Left kidney (tissue), 2 donors: ENCODE measurements around the gene RLN3. TPM values are rescaled to one million over a fixed set of nuclear protein-coding genes. Genes with fewer than 3 reads are reported as not detected.
A peak's percentile ranks its signal among the peaks of the same experiment; 100 is the strongest.
"Not testable (repeated sequence)": the region's sequence is repeated elsewhere in the genome, so short reads cannot be mapped to it uniquely, and the experiment has no call there.

Experiments used
- DNase-seq: peaks from one replicate; pipeline ENCODE4 v3.0.0-alpha.2; 2013
- polyA plus RNA-seq: library from polyadenylated mRNA; unstranded; fragments of 120-200 nt; gene quantifications from one replicate; pipeline ENCODE4 v1.2.1, GENCODE V29; 2013; ENCODE audit not compliant: insufficient read length

Gene RLN3
- polyA plus RNA-seq, 1 donor = not detected

DNA sequence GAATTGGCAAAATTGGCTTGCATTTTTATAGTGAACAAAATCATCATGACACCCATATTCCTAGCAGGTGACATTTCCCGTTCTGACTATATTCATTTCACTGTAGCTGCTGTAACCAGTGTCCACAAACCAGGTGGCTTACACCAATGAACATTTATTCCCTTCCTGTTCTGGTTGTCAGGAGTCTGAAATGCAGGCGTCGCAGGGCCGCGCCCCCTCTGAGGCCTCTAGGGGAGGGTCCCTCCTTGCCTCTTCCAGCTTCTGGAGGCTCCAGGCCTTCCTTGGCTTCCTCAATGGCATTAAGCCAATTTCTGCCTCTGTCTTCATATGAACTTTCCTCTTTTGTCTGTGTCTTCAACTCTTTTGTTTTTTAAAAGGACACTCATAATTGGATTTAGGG lies 6.5 kb upstream of the RLN3 start:
- no peak for DNase-seq

DNA sequence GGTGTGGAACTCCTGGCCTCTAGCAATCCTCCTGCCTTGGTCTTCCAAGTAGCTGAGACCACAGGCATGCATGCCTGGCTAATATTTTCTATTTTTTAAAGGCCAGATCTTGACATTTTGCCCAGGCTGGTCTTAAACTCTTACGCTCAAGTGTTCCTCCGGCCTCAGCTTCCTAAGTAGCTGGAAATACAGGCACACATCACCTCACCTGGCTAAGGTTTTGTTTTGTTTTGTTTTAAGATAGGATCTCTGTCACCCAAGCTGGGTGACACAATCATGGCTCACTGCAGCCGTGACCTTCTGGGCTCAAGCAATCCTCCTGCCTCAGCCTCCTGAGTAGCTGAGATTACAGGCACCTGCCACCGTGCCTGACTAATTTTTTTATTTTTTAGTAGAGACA lies 5.5 kb upstream of the RLN3 start:
- no peak for DNase-seq

DNA sequence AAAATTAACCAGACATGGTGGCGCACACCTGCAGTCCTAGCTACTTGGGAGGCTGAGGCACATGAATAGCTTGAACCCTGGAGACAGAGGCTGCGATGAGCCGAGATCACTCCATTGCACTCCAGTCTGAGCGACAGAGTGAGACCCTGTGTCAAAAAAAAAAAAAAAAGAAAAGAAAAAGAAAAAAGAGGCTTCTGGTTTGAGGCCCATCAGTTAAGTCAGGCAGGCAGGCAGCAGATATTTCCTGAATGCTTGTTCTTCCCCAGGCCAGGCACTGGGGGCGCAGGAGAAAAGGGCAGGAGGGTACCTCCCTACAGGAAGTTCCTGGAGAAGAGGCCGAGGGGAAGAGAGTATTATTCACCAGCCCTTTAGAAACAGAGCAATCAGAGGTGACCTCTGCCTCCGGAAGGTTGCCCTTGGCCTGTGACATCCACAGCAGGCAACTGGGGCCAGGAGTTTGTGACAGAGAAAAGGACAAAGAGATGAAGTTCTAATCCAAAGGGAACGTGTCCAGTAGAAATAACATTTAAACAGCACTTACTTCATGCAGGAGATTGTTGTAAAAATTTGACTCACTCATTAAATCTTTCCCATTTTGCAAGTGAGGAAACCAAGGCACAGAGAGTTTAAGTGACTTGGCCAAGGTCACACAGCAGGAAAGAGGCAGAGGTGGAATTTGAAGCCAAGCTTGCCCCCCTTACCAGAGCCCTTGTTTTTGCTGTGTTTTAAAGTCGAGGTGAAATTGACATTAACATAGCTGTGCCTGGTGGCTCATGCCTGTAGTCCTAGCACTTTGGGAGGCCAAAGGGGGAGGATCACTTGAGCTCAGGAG lies 4.3 kb upstream of the RLN3 start:
- DNase-seq = no peak

DNA sequence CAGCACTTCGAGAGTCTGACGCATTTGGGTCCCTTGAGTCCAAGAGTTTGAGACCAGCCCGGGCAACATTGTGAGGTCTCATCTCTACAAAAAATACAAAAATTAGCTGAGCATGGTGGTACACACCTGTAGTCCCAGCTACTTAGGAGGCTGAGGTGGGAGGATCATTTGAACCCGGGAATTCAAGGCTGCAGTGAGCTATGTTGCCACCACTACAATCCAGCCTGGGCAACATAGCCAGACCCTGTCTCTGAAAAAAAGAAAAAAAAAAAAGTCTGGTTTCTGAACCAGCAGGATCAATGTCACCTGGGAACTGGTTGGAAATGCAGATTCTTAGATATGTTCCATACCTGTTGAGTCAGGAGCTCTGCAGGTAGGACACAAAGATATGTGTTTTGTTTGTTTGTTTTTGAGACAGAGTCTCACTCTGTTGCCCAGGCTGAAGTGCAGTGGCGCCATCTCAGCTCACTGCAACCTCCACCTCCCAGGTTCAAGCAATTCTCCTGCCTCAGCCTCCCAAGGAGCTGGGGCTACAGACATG lies 1.2 kb upstream of the RLN3 start:
- not testable (repeated sequence) for DNase-seq

DNA sequence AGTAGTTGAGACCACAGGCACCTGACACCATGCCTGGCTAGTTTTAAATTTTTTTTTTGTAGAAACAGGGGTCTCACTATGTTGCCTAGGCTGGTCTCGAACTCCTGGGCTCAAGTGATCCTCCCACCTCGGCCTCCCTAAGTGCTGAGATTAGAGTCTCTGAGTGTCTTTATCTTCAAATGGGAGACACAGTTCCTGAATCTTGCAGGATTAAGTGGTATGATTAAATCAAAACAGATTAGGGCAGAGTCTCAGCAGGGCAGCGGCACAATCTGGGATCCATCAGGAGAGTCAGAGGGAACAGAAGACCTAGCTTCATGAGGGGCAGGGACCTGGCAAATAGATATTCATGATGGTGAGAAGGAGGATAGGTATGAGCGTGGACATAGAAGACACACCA lies 953 bp downstream of the RLN3 start:
- DNase-seq = no peak

DNA sequence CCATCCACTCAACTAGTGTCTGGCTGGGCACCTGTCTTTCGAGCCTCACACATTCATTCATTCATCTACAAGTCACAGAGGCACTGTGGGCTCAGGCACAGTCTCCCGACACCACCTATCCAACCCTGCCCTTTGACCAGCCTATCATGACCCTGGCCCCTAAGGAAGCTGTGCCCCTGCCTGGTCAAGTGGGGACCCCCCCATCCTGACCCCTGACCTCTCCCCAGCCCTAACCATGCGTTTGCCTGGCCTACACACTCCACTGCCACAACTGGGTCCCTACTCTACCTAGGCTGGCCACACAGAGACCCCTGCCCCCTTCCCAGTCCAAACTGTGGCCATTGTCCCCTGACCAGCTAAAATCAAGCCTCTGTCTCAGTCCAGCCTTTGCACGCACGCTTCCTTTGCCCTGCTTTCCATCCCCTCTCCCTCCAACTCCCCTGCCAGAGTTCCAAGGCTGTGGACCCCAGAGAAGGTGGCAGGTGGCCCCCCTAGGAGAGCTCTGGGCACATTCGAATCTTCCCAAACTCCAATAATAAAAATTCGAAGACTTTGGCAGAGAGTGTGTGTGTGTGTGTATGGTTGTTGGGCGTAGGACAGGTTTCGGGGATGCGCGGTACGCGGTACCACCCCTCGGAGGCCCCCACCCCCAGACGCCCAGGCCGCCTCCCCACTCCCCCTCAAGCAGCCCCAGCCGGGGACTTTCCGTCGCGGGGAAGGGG lies 3.2 kb downstream of the RLN3 start:
- no peak for DNase-seq

DNA sequence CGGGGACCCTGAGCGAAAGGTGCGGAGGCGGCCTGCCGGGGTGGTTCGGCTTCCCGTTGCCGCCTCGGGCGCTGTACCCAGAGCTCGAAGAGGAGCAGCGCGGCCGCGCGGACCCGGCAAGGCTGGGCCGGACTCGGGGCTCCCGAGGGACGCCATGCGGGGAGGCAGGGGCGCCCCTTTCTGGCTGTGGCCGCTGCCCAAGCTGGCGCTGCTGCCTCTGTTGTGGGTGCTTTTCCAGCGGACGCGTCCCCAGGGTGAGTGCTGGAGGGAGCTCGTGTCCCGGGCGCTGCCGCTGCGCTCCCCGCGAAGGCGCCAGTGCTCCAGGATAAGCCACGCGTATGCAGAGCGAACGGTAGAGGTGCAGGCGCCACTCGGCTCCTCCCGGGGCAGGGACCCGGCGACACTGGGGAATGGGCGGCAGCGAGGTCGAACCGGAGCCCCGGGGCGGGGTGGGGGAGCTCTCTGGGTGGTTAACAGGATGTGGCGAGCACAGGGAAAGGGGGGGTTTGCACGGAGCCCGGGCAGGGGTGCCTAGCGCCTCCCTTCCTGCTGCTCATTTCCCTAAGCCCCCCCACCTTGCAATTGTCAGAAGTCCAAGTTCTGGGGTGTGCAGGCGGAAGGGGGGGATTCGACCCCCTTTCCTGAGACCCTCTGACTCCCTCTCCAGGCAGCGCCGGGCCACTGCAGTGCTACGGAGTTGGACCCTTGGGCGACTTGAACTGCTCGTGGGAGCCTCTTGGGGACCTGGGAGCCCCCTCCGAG lies 4.0 kb downstream of the RLN3 start, which contains the start of gene IL27RA:
TSS of gene IL27RA (plus strand) at position 44 of the 762 bp plus-strand sequence. CDS start at position 155, 111 bp downstream.
- peak; percentile 60 for DNase-seq

DNA sequence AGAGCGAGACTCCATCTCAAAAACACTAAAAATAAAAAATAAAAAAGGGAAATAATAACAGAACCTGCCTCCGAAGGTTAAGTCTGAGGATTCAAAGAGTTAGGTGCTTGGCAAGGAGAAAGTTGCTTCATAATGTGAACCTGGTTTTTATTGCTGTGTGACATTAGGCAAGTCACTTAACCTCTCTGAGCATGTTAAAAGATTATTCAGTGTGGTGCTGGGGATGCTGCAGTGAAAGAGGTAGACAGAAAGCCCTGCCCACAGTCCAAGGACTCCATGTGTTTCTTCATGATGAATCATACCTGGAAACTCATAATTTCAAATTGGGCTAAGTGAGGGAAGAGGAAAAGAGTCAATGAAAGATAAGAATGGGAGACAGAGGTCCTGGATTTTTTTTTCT lies 6.0 kb downstream of the RLN3 start:
- DNase-seq = no peak

DNA sequence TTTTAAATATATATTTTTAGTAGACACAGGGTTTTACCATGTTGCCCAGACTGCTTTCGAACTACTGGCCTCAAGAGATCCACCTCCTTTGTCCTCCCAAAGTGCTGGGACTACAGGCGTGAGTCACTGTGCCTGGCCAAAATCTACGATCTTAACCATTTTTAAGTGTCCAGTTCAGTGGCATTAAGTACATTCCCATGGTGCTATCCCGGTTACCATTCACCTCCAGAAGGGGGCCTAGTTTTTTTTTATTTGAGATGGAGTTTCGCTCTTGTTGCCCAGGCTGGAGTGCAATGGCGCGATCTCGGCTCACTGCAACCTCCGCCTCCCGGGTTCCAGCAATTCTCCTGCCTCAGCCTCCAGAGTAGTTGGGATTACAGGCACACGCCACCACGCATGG lies 7.2 kb downstream of the RLN3 start:
- DNase-seq = not testable (repeated sequence)

DNA sequence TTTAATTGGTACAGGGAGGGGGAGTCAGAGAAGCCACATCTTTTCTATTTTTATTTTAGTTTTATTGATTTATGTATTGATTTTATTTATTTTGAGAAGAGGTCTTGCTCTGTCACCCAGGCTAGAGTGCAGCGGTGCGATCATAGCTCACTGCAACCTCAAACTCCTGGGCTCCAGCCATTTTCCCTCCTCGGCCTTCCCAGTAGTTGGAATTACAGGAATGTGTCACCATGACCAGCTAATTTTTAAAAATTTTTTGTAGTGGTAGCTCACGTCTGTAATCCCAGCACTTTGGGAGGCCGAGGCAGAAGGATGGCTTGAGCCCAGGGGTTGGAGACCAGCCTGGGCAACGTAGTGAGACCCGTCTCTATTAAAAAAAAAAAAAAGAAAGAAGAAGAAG lies 7.8 kb downstream of the RLN3 start:
- no peak for DNase-seq

DNA sequence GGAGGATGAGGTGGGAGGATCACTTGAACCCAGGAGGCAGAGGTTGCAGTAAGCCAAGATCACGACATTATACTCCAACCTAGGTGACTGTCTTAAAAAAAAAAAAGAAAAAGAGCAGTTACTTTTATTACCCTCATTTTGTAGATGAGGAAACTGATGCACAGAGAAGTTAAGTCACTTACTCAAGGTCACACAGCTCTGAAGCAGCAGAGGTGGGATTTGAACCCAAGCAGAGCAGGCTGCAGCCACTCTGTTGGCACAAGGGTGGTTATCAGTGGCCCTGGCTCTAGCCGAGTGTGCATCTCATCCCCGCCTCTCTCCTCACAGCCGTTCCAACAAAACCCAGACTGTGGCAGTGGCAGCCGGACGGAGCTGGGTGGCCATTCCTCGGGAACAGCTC lies 11.2 kb downstream of the RLN3 start:
- no peak for DNase-seq

DNA sequence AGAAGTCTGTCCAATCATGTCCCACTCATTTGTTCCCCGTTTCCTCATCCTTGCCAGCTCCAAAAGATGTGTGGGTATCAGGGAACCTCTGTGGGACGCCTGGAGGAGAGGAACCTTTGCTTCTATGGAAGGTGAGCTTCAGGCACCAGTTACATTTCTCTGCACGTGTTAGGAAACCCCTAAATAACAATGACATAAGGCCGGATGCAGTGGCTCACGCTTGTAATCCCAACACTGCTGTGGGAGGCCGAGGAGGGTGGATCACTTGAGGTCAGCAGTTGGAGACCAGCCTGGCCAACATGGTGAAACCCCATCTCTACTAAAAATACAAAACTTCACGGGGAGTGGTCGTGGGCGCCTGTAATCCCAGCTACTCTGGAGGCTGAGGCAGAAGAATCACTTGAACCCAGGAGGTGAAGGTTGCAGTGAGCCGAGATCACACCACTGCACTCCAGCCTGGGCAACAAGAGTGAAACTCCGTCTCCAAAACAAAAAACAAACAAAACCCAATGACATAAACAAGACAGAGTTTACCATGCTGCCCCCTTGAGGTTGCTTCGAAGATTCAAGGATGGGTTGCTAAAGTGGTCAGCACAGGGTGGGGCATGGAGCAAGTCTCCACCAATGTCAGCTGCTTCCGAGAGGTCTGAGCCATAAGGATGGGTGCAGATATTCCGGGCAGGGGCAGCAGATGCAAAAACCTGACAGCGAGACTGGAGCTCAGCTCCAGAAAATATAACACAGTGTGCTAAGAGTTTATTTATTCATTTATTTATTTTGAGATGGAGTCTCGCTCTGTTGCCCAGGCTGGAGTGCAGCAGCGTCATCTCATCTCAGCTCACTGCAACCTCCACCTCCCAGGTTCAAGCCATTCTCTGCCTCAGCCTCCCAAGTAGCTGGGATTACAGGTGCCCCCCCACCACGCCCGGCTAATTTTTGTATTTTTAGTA lies 15.0 kb downstream of the RLN3 start:
- peak; percentile 87 for DNase-seq

DNA sequence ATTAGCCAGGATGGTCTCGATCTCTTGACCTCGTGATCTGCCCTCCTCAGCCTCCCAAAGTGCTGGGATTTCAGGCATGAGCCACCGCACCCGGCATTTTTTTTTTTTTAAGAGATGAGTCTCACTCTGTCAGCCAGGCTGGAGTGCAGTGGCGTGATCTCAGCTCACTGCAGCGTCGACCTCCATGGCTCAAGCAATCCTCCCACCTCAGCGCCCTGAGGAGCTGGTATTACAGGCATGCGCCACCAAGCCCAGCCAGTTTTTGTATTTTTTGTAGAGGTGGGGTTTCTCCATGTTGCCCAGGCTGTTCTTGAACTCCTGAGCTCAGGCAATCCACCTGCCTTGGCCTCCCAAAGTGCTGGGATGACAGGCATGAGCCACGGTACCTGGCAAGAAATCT lies 19.9 kb downstream of the RLN3 start:
- not testable (repeated sequence) for DNase-seq

DNA sequence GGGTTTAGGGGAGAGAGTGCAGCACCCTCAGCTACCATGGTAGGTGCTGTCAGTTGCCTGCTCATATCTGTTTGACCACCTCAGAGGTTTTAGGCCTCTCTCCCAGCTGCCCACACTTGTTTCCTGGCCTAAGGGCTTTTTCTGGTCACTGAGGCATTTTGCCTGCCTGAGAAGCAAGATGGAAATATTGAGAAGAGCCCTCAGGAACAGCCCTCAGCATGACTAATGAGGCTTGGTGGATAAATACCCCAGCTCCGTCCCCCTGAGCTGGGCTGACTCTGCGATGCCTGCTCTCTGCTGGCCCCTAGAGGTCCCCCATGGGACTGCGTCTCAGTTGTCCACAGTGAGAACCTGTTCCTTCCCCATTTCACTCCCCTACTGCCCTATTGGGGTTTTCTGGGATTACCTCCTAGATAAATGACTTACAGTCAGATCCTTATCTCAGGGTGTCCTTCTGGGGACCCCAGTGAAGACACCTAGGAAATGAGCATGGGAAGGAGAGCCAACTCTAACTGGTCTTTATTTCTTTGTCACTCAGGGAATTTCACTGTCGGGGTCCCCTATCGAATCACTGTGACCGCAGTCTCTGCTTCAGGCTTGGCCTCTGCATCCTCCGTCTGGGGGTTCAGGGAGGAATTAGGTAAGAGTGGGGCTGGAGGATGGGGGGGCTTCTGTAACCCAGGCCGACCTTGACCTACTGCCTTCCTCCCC lies 20.6 kb downstream of the RLN3 start:
- no peak for DNase-seq

DNA sequence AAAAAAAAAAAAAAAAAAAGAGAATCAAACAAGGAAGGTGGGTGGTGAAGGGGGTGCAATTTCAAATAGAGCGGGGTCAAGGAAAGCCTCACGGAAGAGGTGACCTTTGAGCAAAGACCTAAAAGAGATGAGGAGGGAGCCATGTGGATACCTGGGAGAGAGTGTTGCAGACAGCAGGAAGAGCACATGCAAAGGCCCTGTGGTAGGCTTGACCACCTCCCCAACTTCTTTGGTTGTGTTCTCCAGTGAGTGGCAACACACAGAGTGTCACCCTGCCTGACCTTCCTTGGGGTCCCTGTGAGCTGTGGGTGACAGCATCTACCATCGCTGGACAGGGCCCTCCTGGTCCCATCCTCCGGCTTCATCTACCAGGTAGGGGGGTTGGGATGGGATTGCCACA lies 22.6 kb downstream of the RLN3 start:
- DNase-seq = no peak

DNA sequence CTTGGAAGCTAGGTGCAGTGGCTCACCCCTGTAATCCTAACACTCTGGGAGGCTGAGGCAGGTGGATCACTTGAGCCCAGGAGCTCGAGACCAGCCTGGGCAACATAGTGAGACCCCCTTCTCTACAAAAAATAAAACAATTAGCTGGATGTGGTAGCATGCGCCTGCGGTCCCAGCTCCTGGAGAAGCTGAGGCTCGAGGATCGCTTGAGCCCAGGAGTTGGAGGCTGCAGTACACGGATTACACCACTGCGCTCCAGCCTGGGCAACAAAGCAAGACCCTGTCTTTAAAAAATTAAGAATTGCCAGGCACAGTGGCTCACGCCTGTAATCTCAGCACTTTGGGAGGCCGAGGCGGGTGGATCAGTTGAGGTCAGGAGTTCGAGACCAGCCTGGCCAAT lies 23.0 kb downstream of the RLN3 start:
- not testable (repeated sequence) for DNase-seq

DNA sequence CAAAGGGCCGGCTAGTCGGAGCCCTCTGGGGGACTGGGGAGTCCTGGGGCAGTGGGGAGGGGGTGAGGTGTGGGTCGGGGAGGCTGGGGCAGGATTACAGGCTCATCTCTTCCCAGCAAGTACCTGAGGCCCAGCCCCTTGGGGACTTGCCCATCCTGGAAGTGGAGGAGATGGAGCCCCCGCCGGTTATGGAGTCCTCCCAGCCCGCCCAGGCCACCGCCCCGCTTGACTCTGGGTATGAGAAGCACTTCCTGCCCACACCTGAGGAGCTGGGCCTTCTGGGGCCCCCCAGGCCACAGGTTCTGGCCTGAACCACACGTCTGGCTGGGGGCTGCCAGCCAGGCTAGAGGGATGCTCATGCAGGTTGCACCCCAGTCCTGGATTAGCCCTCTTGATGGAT lies 24.0 kb downstream of the RLN3 start:
- no peak for DNase-seq

DNA sequence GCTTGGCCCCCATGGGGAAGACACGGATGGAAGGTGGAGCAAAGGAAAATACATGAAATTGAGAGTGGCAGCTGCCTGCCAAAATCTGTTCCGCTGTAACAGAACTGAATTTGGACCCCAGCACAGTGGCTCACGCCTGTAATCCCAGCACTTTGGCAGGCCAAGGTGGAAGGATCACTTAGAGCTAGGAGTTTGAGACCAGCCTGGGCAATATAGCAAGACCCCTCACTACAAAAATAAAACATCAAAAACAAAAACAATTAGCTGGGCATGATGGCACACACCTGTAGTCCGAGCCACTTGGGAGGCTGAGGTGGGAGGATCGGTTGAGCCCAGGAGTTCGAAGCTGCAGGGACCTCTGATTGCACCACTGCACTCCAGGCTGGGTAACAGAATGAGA lies 24.5 kb downstream of the RLN3 start:
- no peak for DNase-seq

DNA sequence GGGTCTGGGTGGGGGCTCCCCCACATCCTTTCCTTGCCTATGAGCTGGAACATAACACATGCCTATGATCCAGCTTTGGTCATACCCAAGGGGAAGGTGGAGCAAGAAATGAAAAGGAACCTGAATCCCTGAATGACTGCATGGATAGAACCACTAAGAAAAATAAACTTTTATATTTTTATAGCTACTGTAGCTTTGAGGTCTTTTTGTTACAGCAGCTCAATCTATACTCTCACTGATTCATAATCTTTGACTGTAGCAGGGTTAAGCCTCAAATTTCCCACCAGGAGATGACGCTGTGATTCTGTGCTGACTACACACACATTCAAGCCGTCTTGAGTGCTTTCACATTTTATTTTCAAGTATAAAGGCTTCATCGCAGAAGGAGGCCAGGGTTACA lies 25.1 kb downstream of the RLN3 start:
- no peak for DNase-seq

DNA sequence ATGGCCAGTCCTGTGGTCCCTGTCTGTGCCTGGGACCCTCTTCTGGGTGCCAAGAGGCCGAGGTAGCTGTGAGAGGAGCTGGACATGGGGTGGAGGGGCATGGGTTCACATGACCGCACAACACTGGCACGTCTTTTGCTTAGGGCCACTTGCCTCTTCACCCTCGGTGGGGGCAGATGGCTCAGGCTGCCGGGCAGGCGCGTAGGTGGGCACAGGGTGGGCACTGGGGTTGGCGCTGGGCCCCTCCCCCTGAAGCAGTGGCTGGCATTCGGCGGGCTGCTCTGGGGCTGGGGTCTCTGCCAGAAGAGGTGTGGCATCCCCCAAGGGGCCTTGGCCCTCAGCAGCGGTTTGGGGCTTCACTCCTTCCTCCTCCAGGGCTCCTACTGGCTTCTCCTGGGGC lies 25.6 kb downstream of the RLN3 start:
- DNase-seq = no peak

DNA sequence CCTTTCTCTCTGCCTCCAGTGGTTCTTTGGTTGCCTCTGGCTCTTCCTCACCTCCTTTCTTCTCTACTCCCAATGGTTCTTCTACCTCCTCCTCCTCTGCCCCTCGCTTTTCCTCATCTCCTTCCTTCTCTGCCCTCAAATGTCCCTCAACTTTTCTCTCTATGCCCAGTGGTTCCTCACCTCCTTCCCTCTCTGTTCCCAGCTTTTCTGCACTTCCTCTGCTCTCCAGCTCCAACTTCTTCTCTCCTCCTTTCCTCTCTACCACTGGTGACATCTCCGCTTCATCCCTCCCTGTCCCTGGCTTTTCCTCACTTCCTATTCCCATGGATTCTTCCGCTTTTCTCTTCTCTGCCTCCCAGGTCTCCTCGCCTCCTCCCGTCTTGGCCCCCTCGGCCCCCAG lies 26.2 kb downstream of the RLN3 start:
- DNase-seq = no peak
